Activated naive CD8-positive, alpha-beta T cell treated with anti-CD3 and anti-CD28 coated beads, Interleukin-2, amount 10 ng/mL, durations not matched to agents 7 days and 5 days (primary cell): ENCODE results near the gene NPDC1. TPM values are rescaled to one million over a fixed set of nuclear protein-coding genes. Genes with fewer than 3 reads are reported as not detected.

Experiments
- ATAC-seq: fragments of 150-1000 bp; cut with Tn5 transposase; one replicate; pipeline ENCODE4 v1.10.0; 2021; ENCODE audit warnings: low read depth, moderate library complexity
- POLR2A ChIA-PET: fragments of 350-600 bp; sonication (Branson Sonifier 250); formaldehyde crosslinking; loops from one replicate; lab custom pipeline; 2021; ENCODE audit warnings: antibody characterized with exemption; lab: Charles Lee
- DNase-seq: peaks from one replicate; pipeline ENCODE4 v3.0.0; 2021
- H3K27ac Mint-ChIP-seq: one replicate; pipeline ENCODE4 v1.8.0; 2022; ENCODE audit warnings: mild to moderate bottlenecking, mixed read lengths
- H3K27me3 Mint-ChIP-seq: one replicate; pipeline ENCODE4 v1.8.0; 2022; ENCODE audit warnings: mild to moderate bottlenecking, moderate library complexity, mixed read lengths
- H3K36me3 Mint-ChIP-seq: one replicate; pipeline ENCODE4 v1.8.0; 2021; ENCODE audit warnings: mild to moderate bottlenecking, mixed read lengths
- H3K4me1 Mint-ChIP-seq: one replicate; pipeline ENCODE4 v1.8.0; 2021; ENCODE audit warnings: mixed read lengths
- H3K4me3 Mint-ChIP-seq: one replicate; pipeline ENCODE4 v1.8.0; 2022; ENCODE audit warnings: mild to moderate bottlenecking, moderate library complexity, mixed read lengths
- H3K9me3 Mint-ChIP-seq: one replicate; pipeline ENCODE4 v1.8.0; 2021; ENCODE audit warnings: mixed read lengths
- total RNA-seq, 2 experiments: library from RNA; stranded (reverse); gene quantifications; one replicate each; pipeline ENCODE4 v1.2.3, GENCODE V29; 2021

The NPDC1 gene
- total RNA-seq, 2 experiments from 2014 or later, result 22.4 to 27.0 TPM

DNA sequence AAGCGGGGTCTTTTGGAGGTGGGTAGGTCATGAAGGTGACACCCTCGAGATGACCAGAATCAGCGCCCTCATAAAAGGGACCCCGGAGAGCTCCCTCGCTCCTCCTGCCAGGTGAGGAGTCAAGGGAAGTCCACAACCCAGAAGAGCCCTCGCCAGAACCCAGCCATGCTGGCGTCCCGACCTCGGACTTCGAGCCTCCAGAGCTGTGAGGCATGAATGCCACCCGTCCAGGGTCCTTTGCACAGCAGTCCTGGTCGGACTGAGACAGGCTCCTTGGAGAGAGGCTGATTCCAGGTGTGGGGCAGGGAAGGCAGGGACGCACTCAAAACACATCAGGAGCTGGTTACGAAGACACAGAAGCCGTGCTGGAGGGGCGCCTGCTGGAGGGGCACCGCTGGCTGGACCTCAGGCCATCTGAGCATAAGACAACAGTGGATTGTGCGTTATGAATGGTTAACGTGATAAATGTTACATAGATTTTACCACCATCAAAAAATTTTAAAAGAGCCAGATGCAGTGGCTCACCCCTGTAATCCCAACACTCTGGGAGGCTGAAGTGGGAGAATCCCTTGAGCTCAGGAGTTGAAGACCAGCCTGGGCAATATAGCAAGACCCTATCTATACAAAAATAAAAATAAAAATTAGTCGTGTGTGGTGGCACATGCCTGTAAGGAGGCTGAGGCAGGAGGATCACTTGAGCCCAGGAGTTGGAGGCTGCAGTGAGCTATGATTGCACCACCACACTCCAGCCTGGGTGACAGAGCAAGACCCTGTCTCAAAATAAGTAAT is 43.9 kb downstream of the NPDC1 start:
- Mint-ChIP-seq H3K36me3 (no peaks in the 10 kb centered on the region), H3K4me1 (peaks cover 29% of the 10 kb centered on the region), H3K27ac (no peak overlapping the region), H3K27me3 (peaks cover 12% of the 10 kb centered on the region), H3K4me3 (no peak overlapping the region), H3K9me3 (no peaks in the 10 kb centered on the region)
- no peak for ATAC-seq
- POLR2A ChIA-PET, result no interaction called here
- no peak for DNase-seq

DNA sequence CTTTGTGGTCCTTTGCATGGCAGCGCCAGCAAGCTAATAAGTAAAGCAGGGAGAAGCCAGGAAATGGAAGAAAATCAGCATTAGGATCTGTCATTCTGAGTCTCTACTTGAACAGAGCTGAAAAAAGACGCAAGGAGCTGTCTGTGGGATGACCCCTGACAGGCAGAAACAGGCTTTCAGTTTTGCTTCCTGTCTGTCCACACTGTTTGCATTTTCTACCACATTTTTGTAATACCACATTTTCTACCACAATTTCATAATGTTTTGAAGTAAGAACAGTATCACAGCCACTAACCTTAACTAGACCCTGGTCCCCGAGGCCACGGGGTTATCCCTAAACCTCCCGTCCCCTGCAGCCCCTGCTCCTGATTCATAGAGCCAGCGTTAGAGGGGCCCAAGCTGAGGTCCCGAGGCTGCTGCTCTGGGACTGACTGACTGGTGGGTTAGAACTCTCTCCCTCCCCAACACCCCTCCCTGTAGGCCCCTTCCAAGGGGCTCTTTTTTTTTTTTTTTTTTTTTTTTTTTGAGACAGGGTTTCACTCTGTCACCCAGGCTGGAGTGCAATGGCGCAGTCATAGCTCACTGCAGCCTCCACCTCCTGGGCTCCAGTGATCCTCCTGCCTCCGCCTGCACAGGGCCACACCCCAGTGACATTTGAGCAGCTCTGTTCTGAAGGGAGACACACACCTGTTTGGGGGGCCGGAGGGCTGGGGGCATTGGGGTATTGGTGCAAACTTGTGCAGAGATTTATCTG is 45.6 kb downstream of the NPDC1 start:
- peak; percentile 58 for DNase-seq
- H3K9me3 Mint-ChIP-seq, result no peaks in the 10 kb centered on the region
- H3K27me3 Mint-ChIP-seq, result peaks cover 12% of the 10 kb centered on the region
- peaks cover 28% of the 10 kb centered on the region for H3K4me1 Mint-ChIP-seq
- H3K4me3 Mint-ChIP-seq, result peak overlapping the region; percentile 65
- POLR2A ChIA-PET, result interaction anchor here (0.6 to 1.8 kb wide), 10 partner anchors 8 to 646 kb away, joined by 3 to 11 read pairs (median 4); partner anchors contain the start of gene PAXX
- peak overlapping the region; percentile 82 for H3K27ac Mint-ChIP-seq
- peak; percentile 59 for ATAC-seq
- no peaks in the 10 kb centered on the region for H3K36me3 Mint-ChIP-seq

DNA sequence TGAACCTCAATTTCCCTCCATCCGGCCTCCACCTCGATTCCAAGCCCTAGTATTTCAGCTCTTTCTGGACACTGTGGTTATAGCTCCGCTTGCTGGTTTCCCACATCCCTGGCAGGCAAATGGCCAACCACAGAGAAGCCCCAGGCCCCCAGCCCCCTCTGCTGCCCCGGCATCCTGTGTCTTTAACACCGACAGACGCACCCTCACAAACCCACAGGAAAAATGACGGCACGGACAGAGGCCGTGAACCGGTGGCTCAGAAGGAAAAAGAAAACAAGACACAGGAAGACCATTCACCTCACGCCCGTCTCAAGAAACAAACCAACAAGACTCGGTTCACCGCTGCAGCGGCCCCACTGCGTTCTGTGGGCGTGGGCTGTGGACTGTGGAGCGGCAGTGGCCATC is 48.1 kb downstream of the NPDC1 start:
- H3K4me1 Mint-ChIP-seq, result peaks cover 33% of the 10 kb centered on the region
- POLR2A ChIA-PET, result interaction anchor here (1.1 kb wide), 1 partner anchor 50 kb away, joined by 3 read pairs; no protein-coding TSS in a partner anchor
- peak; percentile 7 for ATAC-seq
- peak overlapping the region; percentile 82 for H3K27ac Mint-ChIP-seq
- H3K36me3 Mint-ChIP-seq, result peaks cover 2% of the 10 kb centered on the region
- DNase-seq, result peak; percentile 58
- peaks cover 10% of the 10 kb centered on the region for H3K27me3 Mint-ChIP-seq
- H3K9me3 Mint-ChIP-seq, result no peaks in the 10 kb centered on the region
- peak overlapping the region; percentile 70 for H3K4me3 Mint-ChIP-seq

DNA sequence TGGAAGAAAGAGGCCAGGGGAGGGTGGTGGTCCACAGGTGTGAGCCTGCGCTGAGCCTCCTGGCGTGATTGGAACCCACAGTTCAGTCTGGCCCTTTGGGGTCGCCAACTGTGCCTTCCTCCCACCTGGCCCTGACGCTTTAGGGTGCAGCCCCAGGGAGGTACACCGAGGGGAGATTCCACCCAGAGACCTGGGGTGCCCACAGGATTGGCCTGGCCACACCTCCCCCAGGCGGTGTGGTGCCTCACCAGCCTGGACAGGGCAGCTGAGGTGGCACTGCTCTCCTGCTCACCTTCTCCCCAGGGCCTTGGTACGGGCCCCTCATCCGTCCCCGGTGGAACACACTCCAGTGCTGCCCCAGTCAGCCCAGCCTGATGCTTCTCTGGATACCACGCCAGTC is 48.6 kb downstream of the NPDC1 start:
- DNase-seq (no peak), ATAC-seq (no peak)
- Mint-ChIP-seq H3K36me3 (peaks cover 2% of the 10 kb centered on the region), H3K27me3 (peaks cover 7% of the 10 kb centered on the region), H3K4me3 (peak overlapping the region; percentile 70), H3K4me1 (peaks cover 33% of the 10 kb centered on the region), H3K27ac (peak overlapping the region; percentile 82), H3K9me3 (no peaks in the 10 kb centered on the region)
- POLR2A ChIA-PET, result interaction anchor here (1.1 to 1.7 kb wide), 4 partner anchors 29 to 132 kb away, joined by 3 to 5 read pairs (median 4); no protein-coding TSS in a partner anchor

DNA sequence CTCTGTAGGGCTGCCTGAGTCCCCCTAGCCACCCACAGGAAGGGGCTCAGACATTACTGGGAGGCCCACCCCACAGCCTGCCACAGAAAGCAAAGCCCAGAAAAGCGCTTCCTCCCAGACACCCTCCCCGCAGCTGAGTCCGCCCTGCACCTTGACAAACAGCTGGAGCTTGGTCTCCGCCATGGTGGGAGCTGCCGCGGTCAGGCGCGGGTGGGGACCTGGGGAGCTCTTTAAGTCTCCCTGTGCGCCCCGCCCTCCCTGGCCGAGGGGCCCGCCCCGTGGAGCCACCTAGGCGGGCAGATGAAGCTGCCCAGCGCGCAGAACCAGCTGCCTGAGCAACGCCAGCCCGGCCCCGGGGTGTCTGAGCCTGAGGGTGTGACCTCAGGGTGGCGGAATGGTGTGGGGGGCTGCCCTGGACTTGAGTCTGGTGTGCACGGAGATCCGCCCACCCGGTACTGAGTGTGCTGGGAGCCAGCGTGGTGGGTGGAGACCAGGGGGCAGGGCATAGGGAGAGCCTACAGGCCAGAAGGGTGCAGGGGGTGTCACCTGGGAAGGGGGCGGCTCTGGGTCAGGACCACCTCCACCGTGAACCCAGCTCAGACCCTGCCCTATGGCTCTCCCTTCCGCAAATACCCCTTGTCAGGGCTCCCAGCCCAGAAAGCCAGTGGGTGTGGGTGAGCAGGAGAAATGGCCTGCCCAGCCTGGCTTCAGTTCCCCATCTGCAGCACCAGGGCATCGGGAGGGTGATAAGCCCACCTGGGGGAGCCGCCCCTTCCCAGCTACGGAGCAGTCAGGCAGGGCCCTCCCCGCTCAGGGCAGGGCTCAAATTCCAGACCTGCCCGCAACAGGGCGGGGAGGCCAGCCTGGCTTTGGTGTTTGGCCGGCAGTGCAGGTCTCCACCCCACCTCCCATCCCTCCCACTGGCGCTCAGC is 49.4 kb downstream of the NPDC1 start, which contains the start of gene CLIC3:
CLIC3 (minus strand) TSS at position 208 of the 932 bp plus-strand sequence; CDS start at position 183, 25 bp downstream.
- POLR2A ChIA-PET, result interaction anchor here (0.9 to 1.7 kb wide), 11 partner anchors 18 to 133 kb away, joined by 3 to 10 read pairs (median 3); partner anchors contain the start of genes C8G and MAN1B1
- peak within 1 kb of the TSS; percentile 82 for H3K27ac Mint-ChIP-seq
- H3K4me1 Mint-ChIP-seq, result peaks cover 34% of the 10 kb centered on the region
- ATAC-seq (peak; percentile 10), DNase-seq (peak; percentile 73)
- peaks cover 2% of the 10 kb centered on the region for H3K36me3 Mint-ChIP-seq
- no peaks in the 10 kb centered on the region for H3K9me3 Mint-ChIP-seq
- H3K27me3 Mint-ChIP-seq, result peaks cover 2% of the 10 kb centered on the region
- peak within 1 kb of the TSS; percentile 64 for H3K4me3 Mint-ChIP-seq

DNA sequence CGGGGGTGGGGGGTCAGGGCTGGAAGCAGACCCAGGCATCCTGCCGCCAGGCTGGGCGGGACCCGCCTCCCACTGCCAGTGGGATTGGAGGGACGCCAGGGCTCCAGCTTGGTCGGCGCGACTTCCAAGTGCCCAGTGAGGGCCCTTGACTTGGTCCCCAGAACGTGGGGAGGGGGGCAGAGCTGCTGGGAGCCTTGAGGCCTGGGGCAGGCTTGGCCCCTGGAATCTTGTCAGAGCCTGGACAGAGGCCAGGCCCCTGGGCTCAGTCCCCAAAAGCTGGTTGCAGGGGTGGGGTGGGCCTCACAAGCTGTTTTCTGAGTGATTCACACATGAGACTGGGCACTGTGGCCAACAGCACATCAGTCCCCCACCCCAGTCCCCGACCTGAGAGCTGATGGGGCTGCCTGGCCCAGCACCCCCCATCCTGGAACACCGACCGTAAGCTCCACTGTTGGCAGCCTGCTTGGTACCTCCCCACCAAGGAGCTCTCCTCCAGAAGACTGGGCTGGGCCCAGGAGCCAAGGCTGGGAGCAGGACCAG is 50.1 kb downstream of the NPDC1 start:
- no peak for ATAC-seq
- Mint-ChIP-seq H3K4me3 (peak overlapping the region; percentile 64), H3K4me1 (peaks cover 39% of the 10 kb centered on the region), H3K27me3 (peaks cover 4% of the 10 kb centered on the region), H3K27ac (peak overlapping the region; percentile 80), H3K9me3 (no peaks in the 10 kb centered on the region), H3K36me3 (peaks cover 2% of the 10 kb centered on the region)
- POLR2A ChIA-PET, result interaction anchor here (0.5 to 1.7 kb wide), 11 partner anchors 17 to 474 kb away, joined by 3 to 10 read pairs (median 3); partner anchors contain the start of genes C8G and MAN1B1
- no peak for DNase-seq

DNA sequence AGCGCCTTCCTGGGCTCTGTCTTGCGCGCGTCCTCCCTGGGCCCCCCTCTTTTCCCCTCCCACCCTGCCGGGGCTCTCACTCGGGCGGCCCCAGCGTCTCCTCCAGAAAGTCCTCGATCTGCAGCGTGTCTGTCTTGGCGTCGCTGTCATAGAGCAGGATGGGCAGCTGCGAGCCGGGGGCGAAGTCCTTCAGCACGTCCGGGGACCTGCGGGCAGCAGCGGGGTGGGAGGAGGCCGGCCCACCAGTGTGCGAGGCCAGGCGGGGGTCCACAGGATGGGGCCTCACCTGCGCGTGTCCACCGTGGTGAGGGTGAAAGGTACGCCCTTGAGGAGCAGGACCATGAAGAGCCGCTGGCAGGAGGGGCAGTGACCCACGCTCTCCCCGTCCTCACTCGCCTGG is 50.6 kb downstream of the NPDC1 start:
- no peak overlapping the region for H3K4me3 Mint-ChIP-seq
- H3K27me3 Mint-ChIP-seq, result peaks cover 2% of the 10 kb centered on the region
- DNase-seq (no peak), ATAC-seq (no peak)
- H3K36me3 Mint-ChIP-seq, result peaks cover 2% of the 10 kb centered on the region
- H3K4me1 Mint-ChIP-seq, result peaks cover 36% of the 10 kb centered on the region
- no peaks in the 10 kb centered on the region for H3K9me3 Mint-ChIP-seq
- POLR2A ChIA-PET, result interaction anchor here (0.5 to 1.7 kb wide), 9 partner anchors 17 to 474 kb away, joined by 3 to 10 read pairs (median 3); partner anchors contain the start of gene MAN1B1
- H3K27ac Mint-ChIP-seq, result no peak overlapping the region

DNA sequence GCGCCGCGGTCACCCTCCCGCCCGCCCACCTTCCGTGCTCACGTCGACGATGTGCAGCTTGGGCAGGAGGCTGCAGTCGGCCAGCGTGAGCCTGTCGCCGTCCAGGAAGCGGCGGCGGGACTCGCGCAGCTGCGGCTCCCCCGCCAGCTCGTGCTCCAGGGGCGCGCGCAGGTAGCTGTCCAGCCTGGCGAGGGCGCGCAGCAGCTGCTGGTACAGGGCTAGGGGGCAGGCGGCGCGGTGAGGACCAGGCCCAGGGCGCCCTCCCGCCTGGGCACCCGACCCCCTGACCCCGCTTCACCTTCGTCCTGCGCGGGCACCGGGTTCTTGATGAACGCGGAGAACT is 51.1 kb downstream of the NPDC1 start:
- H3K36me3 Mint-ChIP-seq, result peaks cover 2% of the 10 kb centered on the region
- H3K9me3 Mint-ChIP-seq, result no peaks in the 10 kb centered on the region
- H3K27ac Mint-ChIP-seq, result no peak overlapping the region
- no peak for ATAC-seq
- H3K4me3 Mint-ChIP-seq, result no peak overlapping the region
- H3K4me1 Mint-ChIP-seq, result peaks cover 31% of the 10 kb centered on the region
- no peak for DNase-seq
- peaks cover 5% of the 10 kb centered on the region for H3K27me3 Mint-ChIP-seq
- POLR2A ChIA-PET, result no interaction called here

DNA sequence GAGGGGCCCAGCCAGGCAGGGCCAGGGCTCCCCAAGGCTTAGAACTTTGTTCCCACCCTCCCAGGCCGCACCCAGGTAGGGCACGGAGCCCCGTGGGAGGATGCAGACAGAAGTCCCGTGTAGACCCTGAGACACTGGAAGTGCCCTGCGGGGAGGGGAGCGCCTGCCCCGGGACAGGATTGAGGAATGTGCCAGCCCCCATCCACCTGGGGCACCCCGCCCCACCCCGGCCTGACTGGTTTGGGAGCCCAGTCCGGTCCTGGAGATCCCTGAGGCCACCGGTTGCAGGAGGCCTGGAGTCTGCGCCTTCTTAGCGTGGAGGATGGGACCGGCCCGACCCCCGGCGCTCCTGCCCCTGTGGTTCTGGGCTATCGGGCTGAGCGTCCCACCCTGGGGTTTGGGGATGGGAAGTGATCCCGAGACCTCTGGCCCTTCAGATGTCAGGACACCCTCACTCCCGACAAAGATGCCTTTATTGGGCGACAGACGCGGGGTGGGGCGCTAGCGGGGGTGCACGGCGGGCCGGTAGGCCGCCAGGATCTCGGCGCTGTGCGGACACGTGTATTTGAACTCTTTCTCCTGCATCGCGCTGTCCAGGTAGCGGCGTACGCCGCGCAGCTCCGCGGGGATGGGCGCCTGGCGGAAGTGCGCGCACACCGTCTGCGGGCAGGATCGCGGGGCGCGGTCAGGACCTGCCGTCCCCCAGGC is 51.6 kb downstream of the NPDC1 start:
- Mint-ChIP-seq H3K27ac (no peak overlapping the region), H3K4me3 (no peak overlapping the region), H3K4me1 (peaks cover 29% of the 10 kb centered on the region), H3K27me3 (peaks cover 10% of the 10 kb centered on the region), H3K9me3 (no peaks in the 10 kb centered on the region), H3K36me3 (peaks cover 2% of the 10 kb centered on the region)
- POLR2A ChIA-PET, result interaction anchor here (1.1 to 1.5 kb wide), 2 partner anchors 32 to 40 kb away, joined by 4 read pairs; no protein-coding TSS in a partner anchor
- no peak for ATAC-seq
- DNase-seq, result no peak

DNA sequence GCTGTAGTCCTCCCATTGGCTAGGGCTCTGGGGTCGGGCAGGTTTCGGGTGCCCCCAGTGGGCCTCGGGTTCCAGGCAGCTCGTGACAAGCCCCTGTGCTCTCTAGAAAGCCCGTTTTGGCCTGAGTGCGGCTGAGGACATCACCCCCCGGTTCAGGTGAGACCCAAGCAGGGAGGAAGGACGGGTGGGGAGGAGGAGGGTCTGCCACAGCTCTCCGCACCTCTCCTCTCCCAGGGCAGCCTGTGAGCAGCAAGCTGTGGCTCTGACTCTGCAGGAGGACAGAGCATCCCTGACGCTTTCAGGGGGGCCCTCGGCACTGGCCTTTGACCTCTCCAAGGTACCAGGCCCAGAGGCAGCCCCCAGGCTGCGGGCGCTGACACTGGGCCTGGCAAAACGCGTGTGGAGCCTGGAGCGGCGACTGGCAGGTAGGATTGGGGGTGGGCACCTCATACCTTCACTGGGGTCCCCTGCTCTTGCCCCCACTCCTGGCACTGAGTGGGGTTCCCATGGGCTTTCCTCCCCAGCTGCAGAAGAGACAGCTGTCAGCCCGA is 53.1 kb downstream of the NPDC1 start:
- ATAC-seq, result peak; percentile 1
- peaks cover 2% of the 10 kb centered on the region for H3K36me3 Mint-ChIP-seq

More for the DNA sequence above, 53.1 kb downstream of the NPDC1 start:
- peaks cover 15% of the 10 kb centered on the region for H3K27me3 Mint-ChIP-seq
- no peaks in the 10 kb centered on the region for H3K9me3 Mint-ChIP-seq
- no peak for DNase-seq
- H3K4me3 Mint-ChIP-seq, result peak overlapping the region; percentile 85
- H3K27ac Mint-ChIP-seq, result peak overlapping the region; percentile 82
- POLR2A ChIA-PET, result interaction anchor here (0.7 to 2.2 kb wide), 18 partner anchors 7 to 248 kb away, joined by 3 to 19 read pairs (median 6); partner anchors contain the start of genes FBXW5, LCNL1, MAN1B1 and PTGDS
- H3K4me1 Mint-ChIP-seq, result peaks cover 21% of the 10 kb centered on the region
